Fibroblast of mammary gland (primary cell): ENCODE measurements around the gene MAPK12.

Experiments
- DNase-seq: peaks from one replicate; pipeline ENCODE4 v3.0.0-alpha.2; 2010; ENCODE audit warnings: low read depth
- H3K4me3 ChIP-seq: 2 replicates; pipeline ENCODE4 v1.5.1; 2011; ENCODE audit warnings: low read depth, mild to moderate bottlenecking, low read length, moderate library complexity; ENCODE audit not compliant: control insufficient read depth
- TF ChIP-seq, protein P1 (sequence below): conservative IDR thresholded peaks from 2 replicates; pipeline ENCODE4 v1.5.1; 2011; ENCODE audit warnings: low read depth, low read length, inconsistent platforms; ENCODE audit not compliant: control insufficient read depth, insufficient read depth

MAPK12 gene

DNA sequence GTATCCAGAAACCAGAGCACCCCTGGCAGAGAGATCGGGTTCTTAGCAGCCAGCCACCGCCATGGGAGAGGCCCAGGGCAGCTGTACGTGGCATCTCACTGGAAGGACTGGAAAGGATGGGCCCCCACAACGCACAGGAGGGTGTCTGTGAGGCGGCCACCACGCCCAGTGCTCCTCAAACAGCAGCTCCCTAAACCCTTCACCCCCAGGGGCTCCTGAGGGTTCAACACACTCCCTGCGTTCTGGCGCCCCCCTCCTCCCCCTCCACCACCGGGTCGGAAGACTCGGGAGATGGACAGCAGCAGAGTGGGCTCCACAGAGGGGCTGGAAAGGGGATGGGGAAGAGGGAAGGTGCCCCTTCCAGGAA, 1.1 kb downstream of the MAPK12 start:
- H3K4me3 ChIP-seq, result peak overlapping the region; percentile 62
- TF ChIP-seq, protein P1, sequence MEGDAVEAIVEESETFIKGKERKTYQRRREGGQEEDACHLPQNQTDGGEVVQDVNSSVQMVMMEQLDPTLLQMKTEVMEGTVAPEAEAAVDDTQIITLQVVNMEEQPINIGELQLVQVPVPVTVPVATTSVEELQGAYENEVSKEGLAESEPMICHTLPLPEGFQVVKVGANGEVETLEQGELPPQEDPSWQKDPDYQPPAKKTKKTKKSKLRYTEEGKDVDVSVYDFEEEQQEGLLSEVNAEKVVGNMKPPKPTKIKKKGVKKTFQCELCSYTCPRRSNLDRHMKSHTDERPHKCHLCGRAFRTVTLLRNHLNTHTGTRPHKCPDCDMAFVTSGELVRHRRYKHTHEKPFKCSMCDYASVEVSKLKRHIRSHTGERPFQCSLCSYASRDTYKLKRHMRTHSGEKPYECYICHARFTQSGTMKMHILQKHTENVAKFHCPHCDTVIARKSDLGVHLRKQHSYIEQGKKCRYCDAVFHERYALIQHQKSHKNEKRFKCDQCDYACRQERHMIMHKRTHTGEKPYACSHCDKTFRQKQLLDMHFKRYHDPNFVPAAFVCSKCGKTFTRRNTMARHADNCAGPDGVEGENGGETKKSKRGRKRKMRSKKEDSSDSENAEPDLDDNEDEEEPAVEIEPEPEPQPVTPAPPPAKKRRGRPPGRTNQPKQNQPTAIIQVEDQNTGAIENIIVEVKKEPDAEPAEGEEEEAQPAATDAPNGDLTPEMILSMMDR, result no peak
- DNase-seq, result peak; percentile 15

DNA sequence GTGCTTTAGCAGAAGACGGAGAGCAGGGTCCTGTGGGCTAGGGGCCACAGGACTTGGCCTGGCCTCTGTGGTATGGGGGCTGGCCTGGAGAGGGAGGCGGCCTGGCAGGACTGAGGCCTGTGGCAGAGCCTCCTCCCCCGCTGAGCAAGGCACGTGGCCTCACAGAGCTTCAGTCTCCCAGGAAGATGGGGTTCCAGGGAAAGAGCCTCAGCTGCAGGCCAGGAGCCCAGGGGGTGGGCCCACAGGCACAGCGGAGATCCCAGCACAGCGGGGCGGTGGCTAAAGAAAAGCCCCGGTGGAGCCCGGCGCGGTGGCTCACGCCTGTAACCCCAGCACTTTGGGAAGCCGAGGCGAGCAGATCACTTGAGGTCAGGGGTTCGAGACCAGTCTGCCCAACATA, 2.2 kb downstream of the MAPK12 start:
- DNase-seq, result peak; percentile 15
- TF ChIP-seq, protein P1, result no peak
- no peak overlapping the region for H3K4me3 ChIP-seq

DNA sequence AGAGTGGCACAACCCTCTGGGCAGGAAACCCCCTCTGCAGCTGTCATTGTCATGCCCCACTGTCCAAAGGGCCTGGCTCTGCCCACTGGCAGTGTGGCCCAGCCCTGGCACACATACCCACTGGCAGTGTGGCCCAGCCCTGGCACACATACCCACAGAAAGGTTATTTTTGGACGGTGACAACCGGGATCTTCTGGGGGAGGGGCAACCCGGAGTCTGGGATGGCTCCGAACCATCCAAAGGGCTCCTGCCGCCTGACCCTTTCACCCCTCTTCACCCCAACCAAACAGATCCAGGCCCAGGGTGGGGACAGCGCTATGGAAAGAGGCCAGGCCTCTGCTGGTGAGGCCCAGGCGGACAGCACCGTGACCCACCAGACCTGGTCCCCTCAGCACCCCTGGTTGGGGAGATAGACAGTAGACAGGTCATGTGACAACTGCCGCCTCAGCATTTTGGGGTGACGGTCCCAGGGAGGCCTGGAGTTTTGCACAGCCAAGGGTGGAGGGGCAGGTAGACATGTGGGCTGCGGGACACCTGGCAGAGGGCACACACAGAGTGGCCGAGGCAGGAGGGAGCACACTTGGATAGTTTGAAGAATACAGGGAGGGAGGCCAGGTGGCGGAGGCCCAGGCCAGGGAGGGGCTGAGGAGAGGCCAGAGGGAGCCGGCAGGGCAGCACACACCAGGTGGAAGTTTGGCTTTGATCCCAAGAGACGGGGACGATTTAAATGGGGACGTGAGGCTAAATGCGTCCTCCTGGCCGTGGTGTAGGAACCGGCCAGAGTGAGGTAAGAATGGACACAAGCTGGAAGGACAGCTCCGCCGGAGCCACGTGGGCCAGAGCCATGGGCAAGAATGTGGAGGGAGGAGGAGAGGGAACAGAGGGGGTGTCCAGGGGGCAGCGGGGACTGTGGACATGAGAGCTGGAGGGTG, 2.9 kb downstream of the MAPK12 start:
- TF ChIP-seq, protein P1, result no peak
- no peak for DNase-seq
- no peak overlapping the region for H3K4me3 ChIP-seq

DNA sequence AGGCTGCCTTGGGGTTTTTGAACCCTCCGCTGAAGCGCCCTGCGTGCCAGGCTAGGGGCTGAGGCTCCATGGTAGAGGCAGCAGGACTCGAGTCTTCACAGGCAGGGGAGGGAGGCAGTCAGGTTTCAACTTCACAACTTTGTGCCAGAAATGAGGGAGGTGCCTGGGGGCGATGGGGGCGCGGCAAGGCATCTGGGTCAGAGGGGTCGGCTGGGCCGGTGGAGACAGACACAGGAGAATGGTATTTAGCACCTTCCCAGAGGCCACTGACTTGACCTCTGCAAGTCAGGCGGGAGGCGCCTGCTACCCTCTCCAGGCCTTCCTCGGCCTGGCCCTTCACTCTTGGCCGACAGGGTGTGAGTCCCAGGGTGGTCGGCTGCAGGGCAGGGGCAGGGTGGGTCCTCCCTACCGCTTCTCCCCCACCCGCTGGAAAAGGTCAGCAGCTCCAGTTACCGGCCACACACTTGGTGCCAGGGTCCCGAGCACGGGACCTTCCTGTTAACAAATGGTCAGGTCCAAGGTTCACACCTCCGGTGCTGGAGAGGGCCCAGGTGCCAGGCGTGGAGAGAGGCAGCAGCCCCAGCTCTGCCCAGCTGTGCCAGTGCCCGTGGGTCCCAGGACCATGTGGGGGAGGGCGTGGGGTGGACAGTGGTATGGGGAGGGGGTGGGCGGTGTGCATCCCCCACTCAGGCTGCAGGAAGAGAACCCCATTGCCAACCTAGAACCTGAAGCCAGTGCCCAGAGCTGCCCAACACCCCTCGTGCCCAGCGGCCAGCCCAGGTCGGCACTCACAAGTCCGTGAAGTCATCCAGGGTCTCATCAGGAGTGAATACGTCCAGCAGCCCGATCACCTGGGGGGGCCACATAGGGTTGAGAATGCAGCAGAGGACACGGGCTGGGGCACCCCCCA, 3.8 kb downstream of the MAPK12 start:
- no peak for DNase-seq
- TF ChIP-seq, protein P1, result no peak

DNA sequence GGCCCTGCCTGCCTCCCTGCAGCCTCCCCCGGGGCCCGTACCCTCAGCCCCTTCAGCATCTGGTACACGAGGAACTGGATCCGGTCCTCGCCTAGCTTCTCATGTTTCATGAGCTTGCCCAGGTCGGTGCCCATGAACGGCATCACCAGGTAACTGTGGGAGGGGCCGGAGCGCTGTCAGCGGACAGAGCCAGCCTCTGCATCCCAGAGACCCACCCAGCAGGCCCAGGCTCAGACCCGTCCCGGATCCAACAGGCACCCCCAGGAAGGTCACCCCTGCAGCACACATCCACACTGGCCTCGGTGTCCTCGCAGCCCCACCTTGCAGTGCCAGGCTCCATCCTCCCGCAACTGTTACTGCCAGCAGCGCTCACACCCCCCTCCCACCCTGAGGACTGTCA, 4.4 kb downstream of the MAPK12 start:
- H3K4me3 ChIP-seq, result no peak overlapping the region
- no peak for DNase-seq
- TF ChIP-seq, protein P1, result no peak

More for the DNA sequence above, 3.8 kb downstream of the MAPK12 start:
- H3K4me3 ChIP-seq, result no peak overlapping the region

DNA sequence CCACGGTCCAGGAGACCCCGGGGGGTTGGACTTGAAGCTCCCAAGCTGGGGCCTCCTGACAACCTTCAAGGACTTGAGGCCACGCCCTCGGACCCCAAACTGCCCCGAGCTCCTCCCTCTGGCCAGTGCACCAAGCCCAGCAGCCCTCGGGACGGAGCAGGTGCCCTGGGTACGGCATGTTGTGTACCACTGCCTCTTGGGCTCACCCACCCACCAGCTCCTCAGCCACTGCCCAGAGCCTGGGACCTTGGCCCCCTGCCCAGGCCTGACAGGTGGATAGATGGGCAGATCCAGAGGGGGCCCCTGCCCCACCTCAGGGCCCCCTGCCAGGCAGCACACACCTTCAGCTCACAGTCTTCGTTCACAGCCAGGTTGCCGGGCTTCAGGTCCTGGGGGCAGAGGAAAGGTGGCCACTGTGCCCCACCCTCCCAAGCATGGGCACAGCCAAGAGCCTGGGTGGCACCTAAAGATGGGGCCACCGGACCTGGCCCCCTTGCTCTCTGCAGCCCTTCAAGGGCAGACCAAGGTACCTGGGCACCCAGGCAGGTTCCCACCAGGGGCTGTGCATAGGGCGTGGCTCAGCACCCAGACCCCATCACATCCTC, 5.1 kb downstream of the MAPK12 start:
- H3K4me3 ChIP-seq, result no peak overlapping the region
- no peak for DNase-seq
- TF ChIP-seq, protein P1, result no peak
